A673 (cell line): ENCODE data around the gene GAB2.
"Not testable (repeated sequence)": the region's sequence is repeated elsewhere in the genome, so short reads cannot be mapped to it uniquely, and the experiment has no call there.

Source experiments
- EZH2 ChIP-seq: fragments of 200-600 bp; sonication (generic); IDR thresholded peaks from 2 replicates; pipeline ENCODE4 v1.6.1; 2017; ENCODE audit warnings: borderline replicate concordance, low read depth, mild to moderate bottlenecking, mixed read lengths, antibody characterized with exemption, low read length; ENCODE audit not compliant: poor library complexity, severe bottlenecking
- TF ChIP-seq, protein P1 (sequence below): fragments of 300-800, 200-600 bp; sonication (generic); conservative IDR thresholded peaks from 2 replicates; pipeline ENCODE4 v1.5.1; 2017; ENCODE audit warnings: low read depth, mild to moderate bottlenecking, antibody characterized with exemption, low read length, moderate library complexity, mixed read lengths

- TF ChIP-seq, protein P1, sequence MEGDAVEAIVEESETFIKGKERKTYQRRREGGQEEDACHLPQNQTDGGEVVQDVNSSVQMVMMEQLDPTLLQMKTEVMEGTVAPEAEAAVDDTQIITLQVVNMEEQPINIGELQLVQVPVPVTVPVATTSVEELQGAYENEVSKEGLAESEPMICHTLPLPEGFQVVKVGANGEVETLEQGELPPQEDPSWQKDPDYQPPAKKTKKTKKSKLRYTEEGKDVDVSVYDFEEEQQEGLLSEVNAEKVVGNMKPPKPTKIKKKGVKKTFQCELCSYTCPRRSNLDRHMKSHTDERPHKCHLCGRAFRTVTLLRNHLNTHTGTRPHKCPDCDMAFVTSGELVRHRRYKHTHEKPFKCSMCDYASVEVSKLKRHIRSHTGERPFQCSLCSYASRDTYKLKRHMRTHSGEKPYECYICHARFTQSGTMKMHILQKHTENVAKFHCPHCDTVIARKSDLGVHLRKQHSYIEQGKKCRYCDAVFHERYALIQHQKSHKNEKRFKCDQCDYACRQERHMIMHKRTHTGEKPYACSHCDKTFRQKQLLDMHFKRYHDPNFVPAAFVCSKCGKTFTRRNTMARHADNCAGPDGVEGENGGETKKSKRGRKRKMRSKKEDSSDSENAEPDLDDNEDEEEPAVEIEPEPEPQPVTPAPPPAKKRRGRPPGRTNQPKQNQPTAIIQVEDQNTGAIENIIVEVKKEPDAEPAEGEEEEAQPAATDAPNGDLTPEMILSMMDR = not testable (repeated sequence)
- TF ChIP-seq EZH2 = not testable (repeated sequence)
Measured at GRCh38 chr11:78464787-78465168, 47.2 kb upstream of the GAB2 start.
